ENCODE measurements around the gene POLR3A. TPM values are rescaled to one million over a fixed set of nuclear protein-coding genes. Genes with fewer than 3 reads are reported as not detected.

The POLR3A gene
- total and polyA plus RNA-seq, 2 of the 13 experiments (the other 11 are each of a cell fraction or from before 2014, with no cell fraction given) = 13.6 to 19.2 TPM

DNA sequence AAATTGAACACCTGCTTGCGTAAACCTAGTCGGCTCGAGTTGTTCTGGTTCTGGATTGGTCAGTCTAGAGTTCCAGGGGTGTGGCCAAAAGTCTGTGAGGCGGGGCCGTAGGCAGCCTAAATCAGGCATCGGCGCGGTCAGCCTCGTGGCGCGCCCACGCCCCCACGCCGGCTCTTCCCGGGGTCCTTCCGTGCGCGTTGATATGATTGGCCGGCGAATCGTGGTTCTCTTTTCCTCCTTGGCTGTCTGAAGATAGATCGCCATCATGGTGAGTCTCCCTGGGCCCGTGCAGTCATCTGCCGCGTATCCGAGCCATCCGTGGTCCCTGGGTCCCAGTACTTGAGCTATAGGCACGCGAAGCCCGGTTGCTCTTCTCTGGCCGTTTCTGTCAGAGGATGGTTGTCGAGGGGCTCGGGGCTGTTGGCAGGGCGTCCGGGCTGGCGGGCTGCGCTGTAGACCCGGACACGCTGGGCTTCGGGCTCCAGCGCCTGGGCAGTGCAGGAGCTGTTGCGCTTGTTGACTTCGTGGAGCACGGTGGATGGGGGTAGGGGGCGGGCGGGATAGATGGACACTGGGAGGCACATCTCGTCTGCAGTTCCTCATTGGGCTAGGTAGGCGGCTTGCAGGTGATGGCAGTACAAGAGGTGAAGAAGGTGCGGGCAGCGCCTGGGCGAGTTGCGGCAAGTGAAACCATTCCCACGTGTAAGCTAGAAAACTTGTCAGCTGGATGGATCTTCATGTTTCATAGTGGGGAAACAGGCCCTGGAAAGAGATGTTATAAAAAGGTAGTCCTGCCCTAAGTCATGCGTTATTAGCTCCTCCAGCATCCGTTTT, 4.5 kb upstream of the POLR3A start, which contains the start of gene RPS24 (continued):
- TF ChIP-seq, protein P1, sequence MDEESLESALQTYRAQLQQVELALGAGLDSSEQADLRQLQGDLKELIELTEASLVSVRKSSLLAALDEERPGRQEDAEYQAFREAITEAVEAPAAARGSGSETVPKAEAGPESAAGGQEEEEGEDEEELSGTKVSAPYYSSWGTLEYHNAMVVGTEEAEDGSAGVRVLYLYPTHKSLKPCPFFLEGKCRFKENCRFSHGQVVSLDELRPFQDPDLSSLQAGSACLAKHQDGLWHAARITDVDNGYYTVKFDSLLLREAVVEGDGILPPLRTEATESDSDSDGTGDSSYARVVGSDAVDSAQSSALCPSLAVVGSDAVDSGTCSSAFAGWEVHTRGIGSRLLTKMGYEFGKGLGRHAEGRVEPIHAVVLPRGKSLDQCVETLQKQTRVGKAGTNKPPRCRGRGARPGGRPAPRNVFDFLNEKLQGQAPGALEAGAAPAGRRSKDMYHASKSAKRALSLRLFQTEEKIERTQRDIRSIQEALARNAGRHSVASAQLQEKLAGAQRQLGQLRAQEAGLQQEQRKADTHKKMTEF (CRISPR knock-in tag; IDR thresholded peaks at IDR 0.05) = peak; percentile 86
- peak; percentile 92 for TF ChIP-seq SIX4 (CRISPR knock-in tag; IDR thresholded peaks at IDR 0.05)
- TF ChIP-seq JUNB (CRISPR knock-in tag; IDR thresholded peaks at IDR 0.05; ENCODE audit: borderline replicate concordance) = no peak
- peak; percentile 90; the same call in 1 of the 2 replicates for TF ChIP-seq ZNF619 (CRISPR knock-in tag; IDR thresholded peaks at IDR 0.05)
- TF ChIP-seq, protein P2, sequence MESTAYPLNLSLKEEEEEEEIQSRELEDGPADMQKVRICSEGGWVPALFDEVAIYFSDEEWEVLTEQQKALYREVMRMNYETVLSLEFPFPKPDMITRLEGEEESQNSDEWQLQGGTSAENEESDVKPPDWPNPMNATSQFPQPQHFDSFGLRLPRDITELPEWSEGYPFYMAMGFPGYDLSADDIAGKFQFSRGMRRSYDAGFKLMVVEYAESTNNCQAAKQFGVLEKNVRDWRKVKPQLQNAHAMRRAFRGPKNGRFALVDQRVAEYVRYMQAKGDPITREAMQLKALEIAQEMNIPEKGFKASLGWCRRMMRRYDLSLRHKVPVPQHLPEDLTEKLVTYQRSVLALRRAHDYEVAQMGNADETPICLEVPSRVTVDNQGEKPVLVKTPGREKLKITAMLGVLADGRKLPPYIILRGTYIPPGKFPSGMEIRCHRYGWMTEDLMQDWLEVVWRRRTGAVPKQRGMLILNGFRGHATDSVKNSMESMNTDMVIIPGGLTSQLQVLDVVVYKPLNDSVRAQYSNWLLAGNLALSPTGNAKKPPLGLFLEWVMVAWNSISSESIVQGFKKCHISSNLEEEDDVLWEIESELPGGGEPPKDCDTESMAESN (CRISPR knock-in tag; conservative IDR thresholded peaks at IDR 0.05) = peak; percentile 65; the same call in 1 of the 2 replicates
- peak; percentile 22; the same call in 1 of the 2 replicates for TF ChIP-seq NKX3-1 (CRISPR knock-in tag; IDR thresholded peaks at IDR 0.05)
- no peak for TF ChIP-seq ZNF652 (CRISPR knock-in tag; IDR thresholded peaks at IDR 0.05; ENCODE audit: borderline replicate concordance, low read depth)
- TF ChIP-seq RORA (CRISPR knock-in tag; IDR thresholded peaks at IDR 0.05) = no peak
- peak; percentile 57; the same call in 1 of the 2 replicates for TF ChIP-seq ZNF33B (CRISPR knock-in tag; IDR thresholded peaks at IDR 0.05)
- peak; percentile 49; the same call in 1 of the 2 replicates for TF ChIP-seq GTF2F1 (IDR thresholded peaks at IDR 0.05; ENCODE audit: low read length)
- TF ChIP-seq ZNF773 (CRISPR knock-in tag; IDR thresholded peaks at IDR 0.05; ENCODE audit: borderline replicate concordance) = no peak
- TF ChIP-seq, protein P3, sequence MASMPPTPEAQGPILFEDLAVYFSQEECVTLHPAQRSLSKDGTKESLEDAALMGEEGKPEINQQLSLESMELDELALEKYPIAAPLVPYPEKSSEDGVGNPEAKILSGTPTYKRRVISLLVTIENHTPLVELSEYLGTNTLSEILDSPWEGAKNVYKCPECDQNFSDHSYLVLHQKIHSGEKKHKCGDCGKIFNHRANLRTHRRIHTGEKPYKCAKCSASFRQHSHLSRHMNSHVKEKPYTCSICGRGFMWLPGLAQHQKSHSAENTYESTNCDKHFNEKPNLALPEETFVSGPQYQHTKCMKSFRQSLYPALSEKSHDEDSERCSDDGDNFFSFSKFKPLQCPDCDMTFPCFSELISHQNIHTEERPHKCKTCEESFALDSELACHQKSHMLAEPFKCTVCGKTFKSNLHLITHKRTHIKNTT (CRISPR knock-in tag; IDR thresholded peaks at IDR 0.05) = no peak
- TF ChIP-seq, protein P4, sequence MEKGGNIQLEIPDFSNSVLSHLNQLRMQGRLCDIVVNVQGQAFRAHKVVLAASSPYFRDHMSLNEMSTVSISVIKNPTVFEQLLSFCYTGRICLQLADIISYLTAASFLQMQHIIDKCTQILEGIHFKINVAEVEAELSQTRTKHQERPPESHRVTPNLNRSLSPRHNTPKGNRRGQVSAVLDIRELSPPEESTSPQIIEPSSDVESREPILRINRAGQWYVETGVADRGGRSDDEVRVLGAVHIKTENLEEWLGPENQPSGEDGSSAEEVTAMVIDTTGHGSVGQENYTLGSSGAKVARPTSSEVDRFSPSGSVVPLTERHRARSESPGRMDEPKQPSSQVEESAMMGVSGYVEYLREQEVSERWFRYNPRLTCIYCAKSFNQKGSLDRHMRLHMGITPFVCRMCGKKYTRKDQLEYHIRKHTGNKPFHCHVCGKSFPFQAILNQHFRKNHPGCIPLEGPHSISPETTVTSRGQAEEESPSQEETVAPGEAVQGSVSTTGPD (CRISPR knock-in tag; IDR thresholded peaks at IDR 0.05) = no peak
- no peak for TF ChIP-seq SMC3 (IDR thresholded peaks at IDR 0.05; ENCODE audit: low read length)
- no peak for TF ChIP-seq NR3C1 (CRISPR knock-in tag; IDR thresholded peaks at IDR 0.05)
- TF ChIP-seq HOXA9 (CRISPR knock-in tag; IDR thresholded peaks at IDR 0.05; ENCODE audit: borderline replicate concordance) = no peak
- no peak for TF ChIP-seq ZNF644 (CRISPR knock-in tag; IDR thresholded peaks at IDR 0.05; ENCODE audit: low read depth)
- no peak for TF ChIP-seq SSRP1 (CRISPR knock-in tag; IDR thresholded peaks at IDR 0.05)
- TF ChIP-seq EED (CRISPR knock-in tag; IDR thresholded peaks at IDR 0.05) = peak; percentile 56; the same call in 1 of the 2 replicates
- TF ChIP-seq PRPF4 (IDR thresholded peaks at IDR 0.05; ENCODE audit: low read depth, low read length, poor library complexity, severe bottlenecking) = no peak
- TF ChIP-seq, protein P5, sequence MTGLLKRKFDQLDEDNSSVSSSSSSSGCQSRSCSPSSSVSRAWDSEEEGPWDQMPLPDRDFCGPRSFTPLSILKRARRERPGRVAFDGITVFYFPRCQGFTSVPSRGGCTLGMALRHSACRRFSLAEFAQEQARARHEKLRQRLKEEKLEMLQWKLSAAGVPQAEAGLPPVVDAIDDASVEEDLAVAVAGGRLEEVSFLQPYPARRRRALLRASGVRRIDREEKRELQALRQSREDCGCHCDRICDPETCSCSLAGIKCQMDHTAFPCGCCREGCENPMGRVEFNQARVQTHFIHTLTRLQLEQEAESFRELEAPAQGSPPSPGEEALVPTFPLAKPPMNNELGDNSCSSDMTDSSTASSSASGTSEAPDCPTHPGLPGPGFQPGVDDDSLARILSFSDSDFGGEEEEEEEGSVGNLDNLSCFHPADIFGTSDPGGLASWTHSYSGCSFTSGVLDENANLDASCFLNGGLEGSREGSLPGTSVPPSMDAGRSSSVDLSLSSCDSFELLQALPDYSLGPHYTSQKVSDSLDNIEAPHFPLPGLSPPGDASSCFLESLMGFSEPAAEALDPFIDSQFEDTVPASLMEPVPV (CRISPR knock-in tag; IDR thresholded peaks at IDR 0.05) = no peak; the same call in 1 of the 2 replicates
- TF ChIP-seq KLF15 (CRISPR knock-in tag; IDR thresholded peaks at IDR 0.05; ENCODE audit: borderline replicate concordance) = peak; percentile 63; the same call in 1 of the 2 replicates
- peak; percentile 33; the same call in 1 of the 2 replicates for TF ChIP-seq SNAI1 (CRISPR knock-in tag; IDR thresholded peaks at IDR 0.05; ENCODE audit: borderline replicate concordance)
